ENCODE measurements around the gene OTOP3. TPM values are rescaled to one million over a fixed set of nuclear protein-coding genes. Genes with fewer than 3 reads are reported as not detected.
A peak's percentile ranks its signal among the peaks of the same experiment; 100 is the strongest.
"Not testable (repeated sequence)": the region's sequence is repeated elsewhere in the genome, so short reads cannot be mapped to it uniquely, and the experiment has no call there.

Gene OTOP3
- total RNA-seq, 1 experiment from 2014 or later, result not detected

DNA sequence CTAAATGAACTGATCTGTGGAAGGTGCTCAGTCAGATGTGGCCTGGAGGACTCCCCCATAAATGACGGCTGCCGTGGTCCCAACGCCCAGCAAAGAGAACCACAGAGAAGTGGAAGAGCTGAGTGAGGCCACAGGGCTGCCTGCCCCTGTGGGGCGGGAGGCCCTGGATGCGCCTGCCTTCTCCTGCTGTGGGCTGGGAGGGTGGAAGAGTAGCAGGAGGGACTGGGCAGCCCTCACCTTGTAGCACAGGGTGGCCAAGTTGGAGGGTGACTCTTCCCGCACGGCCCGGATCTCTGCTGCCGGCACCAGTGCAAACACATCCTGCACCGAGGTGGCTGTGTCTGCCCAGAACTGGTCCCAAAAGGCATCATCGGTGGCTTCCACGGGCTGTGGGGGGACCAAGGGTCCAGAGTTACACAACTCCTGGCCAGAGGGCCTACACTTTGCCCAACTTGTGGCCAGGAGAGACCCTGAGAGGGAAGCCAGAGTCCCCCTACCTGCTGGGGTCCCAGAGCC is 28.6 kb downstream of the OTOP3 start:
- BruUV-seq (replicated peaks), result no TSS peak
- intact Hi-C loops (cut with micrococcal nuclease; ENCODE audit: unreplicated experiment), result loop anchor here (5.0 kb wide), 1 partner anchor 83 kb away; the partner anchor contains the start of genes ATP5PD and KCTD2
- Histone ChIP-seq H3K9me2 (ENCODE audit: insufficient read depth) (no peaks in the 10 kb centered on the region), H3K36me3 (ENCODE audit: low read depth) (no peaks in the 10 kb centered on the region), H3K9me3 (ENCODE audit: insufficient read depth, low read depth) (no peaks in the 10 kb centered on the region), H2AFZ (no peak overlapping the region), H3K79me2 (ENCODE audit: low read depth) (peaks cover 9% of the 10 kb centered on the region; the same call in 1 of the 2 replicates), H3K4me3 (no peak overlapping the region), H3K4me2 (no peak overlapping the region), H4K20me1 (ENCODE audit: insufficient read depth) (no peaks in the 10 kb centered on the region), H3K4me1 (replicated peaks; ENCODE audit: insufficient read depth) (peaks cover 19% of the 10 kb centered on the region), H3F3A (ENCODE audit: insufficient read depth, low read depth) (peaks cover 9% of the 10 kb centered on the region; the same call in 1 of the 2 replicates), H3K27ac (no peak overlapping the region), H3K27me3 (ENCODE audit: insufficient read depth, low read depth) (no peaks in the 10 kb centered on the region)
- no peak for TF ChIP-seq CTCF (conservative IDR thresholded peaks at IDR 0.05)
- no peak for TF ChIP-seq EZH2 (IDR thresholded peaks at IDR 0.05; ENCODE audit: low read depth)
- ChIA-PET POLR2A (ENCODE audit: unreplicated experiment) (no interaction called here), CTCF (no interaction called here)
- DNase-seq, result no peak

- H3K9me2 ChIP-seq (ENCODE audit: insufficient read depth), result no peaks in the 10 kb centered on the region
- no peaks in the 10 kb centered on the region for H3K9me3 ChIP-seq (ENCODE audit: insufficient read depth, low read depth)
- no peak for TF ChIP-seq EZH2 (IDR thresholded peaks at IDR 0.05; ENCODE audit: low read depth)
- TF ChIP-seq CTCF (conservative IDR thresholded peaks at IDR 0.05), result no peak
- no peak overlapping the region for H3K4me2 ChIP-seq
- H3K4me1 ChIP-seq (replicated peaks; ENCODE audit: insufficient read depth), result peaks cover 27% of the 10 kb centered on the region
- peaks cover 9% of the 10 kb centered on the region; the same call in 1 of the 2 replicates for H3F3A ChIP-seq (ENCODE audit: insufficient read depth, low read depth)
- no peak for DNase-seq
- H3K27me3 ChIP-seq (ENCODE audit: insufficient read depth, low read depth), result no peaks in the 10 kb centered on the region
- H2AFZ ChIP-seq, result no peak overlapping the region
- POLR2A ChIA-PET (ENCODE audit: unreplicated experiment), result no interaction called here
- no peaks in the 10 kb centered on the region for H4K20me1 ChIP-seq (ENCODE audit: insufficient read depth)
- no TSS peak for BruUV-seq (replicated peaks)
- no peak overlapping the region for H3K27ac ChIP-seq
- CTCF ChIA-PET, result no interaction called here
- intact Hi-C loops (cut with micrococcal nuclease; ENCODE audit: unreplicated experiment), result loop anchor here (5.0 kb wide), 1 partner anchor 82 kb away; the partner anchor contains the start of genes ATP5PD and KCTD2
- no peaks in the 10 kb centered on the region for H3K36me3 ChIP-seq (ENCODE audit: low read depth)
- peaks cover 17% of the 10 kb centered on the region for H3K79me2 ChIP-seq (ENCODE audit: low read depth)
- no peak overlapping the region for H3K4me3 ChIP-seq
These were observed 29.4 kb downstream of the OTOP3 start for GRCh38 chr17:74964988-74965622.

GRCh38 chr17:74968361-74968780 is 32.7 kb downstream of the OTOP3 start:
- Histone ChIP-seq H3K9me3 (ENCODE audit: insufficient read depth, low read depth) (no peaks in the 10 kb centered on the region), H3K4me2 (peak overlapping the region; percentile 77), H3K27ac (peak overlapping the region; percentile 50), H4K20me1 (ENCODE audit: insufficient read depth) (no peaks in the 10 kb centered on the region), H3K79me2 (ENCODE audit: low read depth) (peaks cover 34% of the 10 kb centered on the region), H3K9me2 (ENCODE audit: insufficient read depth) (no peaks in the 10 kb centered on the region), H3K27me3 (ENCODE audit: insufficient read depth, low read depth) (0 out of 2 replicates have a peak, but pooled peaks cover 3% of the 10 kb centered on the region), H3K4me1 (replicated peaks; ENCODE audit: insufficient read depth) (peaks cover 43% of the 10 kb centered on the region), H3K4me3 (peak overlapping the region; percentile 31; the same call in 1 of the 2 replicates), H3F3A (ENCODE audit: insufficient read depth, low read depth) (no peaks in the 10 kb centered on the region; the same call in 1 of the 2 replicates), H2AFZ (no peak overlapping the region), H3K36me3 (ENCODE audit: low read depth) (no peaks in the 10 kb centered on the region)
- ChIA-PET POLR2A (ENCODE audit: unreplicated experiment) (interaction anchor here (0.9 to 1.2 kb wide), 2 partner anchors 19 to 64 kb away, joined by 3 to 4 read pairs; partner anchors contain the start of gene CDR2L), CTCF (interaction anchor here (0.5 to 1.0 kb wide), 3 partner anchors 203 to 666 kb away, joined by 3 read pairs; no protein-coding TSS in a partner anchor)
- DNase-seq, result peak; percentile 84 to 86
- no TSS peak for BruUV-seq (replicated peaks)
- TF ChIP-seq EZH2 (IDR thresholded peaks at IDR 0.05; ENCODE audit: low read depth) (no peak), CTCF (conservative IDR thresholded peaks at IDR 0.05) (no peak)
- intact Hi-C loops (cut with micrococcal nuclease; ENCODE audit: unreplicated experiment), result loop anchor here (2.0 kb wide), 2 partner anchors 40 to 64 kb away; no protein-coding TSS in a partner anchor

DNA sequence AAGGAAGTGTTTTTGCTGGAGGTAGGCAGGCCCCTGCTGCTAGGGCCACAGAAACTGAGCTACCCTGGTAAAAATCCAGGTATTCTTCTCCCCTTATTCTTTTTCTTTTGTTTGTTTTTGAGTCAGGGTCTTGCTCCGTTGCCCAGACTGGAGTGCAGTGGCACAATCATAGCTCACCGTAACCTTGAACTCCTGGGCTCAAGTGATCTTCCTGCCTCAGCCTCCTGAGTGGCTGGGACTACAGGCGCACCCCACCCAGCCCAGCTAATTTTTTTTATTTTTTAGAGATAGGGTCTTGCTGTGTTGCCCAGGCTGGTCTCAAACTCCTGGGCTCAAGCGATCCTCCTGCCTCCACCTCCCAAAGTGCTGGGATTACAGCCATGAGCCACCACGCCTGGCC is 33.8 kb downstream of the OTOP3 start:
- CTCF ChIA-PET, result interaction anchor here (0.6 kb wide), 1 partner anchor 346 kb away, joined by 5 read pairs; no protein-coding TSS in a partner anchor
- H3K27ac ChIP-seq; H3K9me3 ChIP-seq (ENCODE audit: insufficient read depth, low read depth): not testable (repeated sequence)

More for the DNA sequence above, 33.8 kb downstream of the OTOP3 start:
- POLR2A ChIA-PET (ENCODE audit: unreplicated experiment), result interaction anchor here (0.6 kb wide), 1 partner anchor 1200 kb away, joined by 16 read pairs; no protein-coding TSS in a partner anchor
- not testable (repeated sequence) for H3K27me3 ChIP-seq (ENCODE audit: insufficient read depth, low read depth); H3K4me3 ChIP-seq; DNase-seq; H4K20me1 ChIP-seq (ENCODE audit: insufficient read depth); H3K9me2 ChIP-seq (ENCODE audit: insufficient read depth); H3K36me3 ChIP-seq (ENCODE audit: low read depth); H2AFZ ChIP-seq; BruUV-seq (replicated peaks); H3F3A ChIP-seq (ENCODE audit: insufficient read depth, low read depth)
- H3K4me2 ChIP-seq, result peak overlapping the region; percentile 77
- intact Hi-C loops (cut with micrococcal nuclease; ENCODE audit: unreplicated experiment), result loop anchor here (2.0 kb wide), 2 partner anchors 39 to 63 kb away; no protein-coding TSS in a partner anchor
- peaks cover 34% of the 10 kb centered on the region for H3K79me2 ChIP-seq (ENCODE audit: low read depth)
- H3K4me1 ChIP-seq (replicated peaks; ENCODE audit: insufficient read depth), result peaks cover 43% of the 10 kb centered on the region
